K562 (cell line): Measurements from ENCODE around the gene SECISBP2. TPM values are rescaled to one million over a fixed set of nuclear protein-coding genes. Genes with fewer than 3 reads are reported as not detected.

Source experiments
- CEBPB ChIP-seq: fragments of 450-650 bp; IDR thresholded peaks from 2 replicates; pipeline ENCODE4 v1.6.1; 2016; ENCODE audit warnings: missing genetic modification characterization, missing compliant biosample characterization
- ESRRB ChIP-seq: fragments of 250-450 bp; sonication (Bioruptor Pico); IDR thresholded peaks from 2 replicates; pipeline ENCODE4 v1.5.0; 2020; ENCODE audit warnings: mild to moderate bottlenecking, moderate library complexity, borderline replicate concordance
- FOXM1 ChIP-seq, 2 experiments: fragments of 450-650 bp in 1 of 2; sonication (generic) in 1 of 2; formaldehyde crosslinking in 1 of 2; IDR thresholded peaks; 2 replicates each; pipeline versions ENCODE4 v1.6.1 to v1.9.0; 2017 to 2022; ENCODE audit warnings: low read depth in 2 of 2, mild to moderate bottlenecking in 2 of 2, missing genetic modification reagents in 1 of 2, moderate library complexity in 1 of 2
- GTF2E2 ChIP-seq: fragments of 200-800 bp; sonication (Bioruptor generic); IDR thresholded peaks from 2 replicates; pipeline ENCODE4 v1.6.1; 2016; ENCODE audit warnings: missing genetic modification characterization, missing compliant biosample characterization
- MTA3 ChIP-seq: fragments of 450-650 bp; formaldehyde crosslinking; IDR thresholded peaks from 2 replicates; pipeline ENCODE4 v1.6.1; 2017; ENCODE audit warnings: mild to moderate bottlenecking, borderline replicate concordance
- NBN ChIP-seq: fragments of 450-650 bp; IDR thresholded peaks from 2 replicates; pipeline ENCODE4 v1.6.1; 2016; ENCODE audit warnings: low read depth, mild to moderate bottlenecking
- PPARD ChIP-seq: fragments of 250-450 bp; sonication (Bioruptor Pico); IDR thresholded peaks from 2 replicates; pipeline ENCODE4 v1.8.0; 2022; ENCODE audit warnings: inconsistent platforms, mild to moderate bottlenecking, moderate library complexity
- SAFB ChIP-seq: fragments of 200-400 bp; formaldehyde crosslinking; IDR thresholded peaks from 2 replicates; pipeline ENCODE4 v1.6.1; 2017; ENCODE audit warnings: low read depth, low read length, borderline replicate concordance
- SMAD2 ChIP-seq: fragments of 150-350 bp; IDR thresholded peaks from 2 replicates; pipeline ENCODE4 v1.6.1; 2014; ENCODE audit warnings: low read depth, mild to moderate bottlenecking, low read length
- SMARCA4 ChIP-seq: fragments of 450-650 bp; IDR thresholded peaks from 2 replicates; pipeline ENCODE4 v1.6.1; 2016
- STAT5A ChIP-seq: IDR thresholded peaks from 2 replicates; pipeline ENCODE4 v1.6.1; 2012; ENCODE audit warnings: low read length, inconsistent platforms, borderline replicate concordance
- TRIM25 ChIP-seq: fragments of 450-650 bp; IDR thresholded peaks from 2 replicates; pipeline ENCODE4 v1.7.0; 2016; ENCODE audit warnings: borderline replicate concordance
- ZC3H4 ChIP-seq: sonication (generic); formaldehyde crosslinking; IDR thresholded peaks from 2 replicates; pipeline ENCODE4 v1.9.0; 2021; ENCODE audit warnings: missing genetic modification reagents, borderline replicate concordance
- ZEB2 ChIP-seq: fragments of 450-650 bp; IDR thresholded peaks from 2 replicates; pipeline ENCODE4 v1.6.1; 2016
- ZNF212 ChIP-seq: fragments of 450-650 bp; formaldehyde crosslinking; IDR thresholded peaks from 2 replicates; pipeline ENCODE4 v1.4.0; 2020; ENCODE audit warnings: mild to moderate bottlenecking
- ZNF398 ChIP-seq: fragments of 250-450 bp; sonication (Bioruptor Pico); IDR thresholded peaks from 2 replicates; pipeline ENCODE4 v1.8.0; 2021; ENCODE audit warnings: moderate library complexity, mild to moderate bottlenecking, inconsistent platforms
- ZNF512 ChIP-seq: IDR thresholded peaks from 2 replicates; pipeline ENCODE4 v1.6.1; 2016; ENCODE audit warnings: missing genetic modification characterization, missing compliant biosample characterization
- ZNF696 ChIP-seq: fragments of 250-450 bp; sonication (Bioruptor Pico); conservative IDR thresholded peaks from 2 replicates; pipeline ENCODE4 v1.4.0; 2020; ENCODE audit warnings: mild to moderate bottlenecking, moderate library complexity
- ZNF740 ChIP-seq, 3 experiments: fragments of 200-800 bp in 1 of 3; sonication (Bioruptor generic) in 1 of 3; sonication (generic) in 1 of 3; formaldehyde crosslinking in 1 of 3; IDR thresholded peaks; 2 replicates each; pipeline versions ENCODE4 v1.6.1 to v1.8.0; 2016 to 2022; ENCODE audit warnings: mild to moderate bottlenecking in 2 of 3, missing compliant biosample characterization in 2 of 3, missing genetic modification characterization in 2 of 3, missing genetic modification reagents in 1 of 3
- polyA plus RNA-seq, 8 experiments: library from polyadenylated mRNA; depleted of rRNA in 4 of 8; stranded (reverse) in 5 of 8; unstranded in 3 of 8; fragments of >200 nt; fragmentation: Nextera tagmentation in 2 of 8; fragmentation: Illumina TruSeq in 1 of 8; extraction: Ambion mirVana in 2 of 8; extraction: Trizol in 1 of 8; gene quantifications; 2 replicates each; pipeline versions ENCODE4 v1.2.1 to v1.2.3, GENCODE V29; 2011 to 2014; ENCODE audit warnings: inconsistent platforms in 1 of 8, missing spikeins in 1 of 8
- total RNA-seq, 7 experiments: library from RNA; depleted of rRNA in 6 of 7; stranded (reverse); fragments of >200 nt in 6 of 7; fragmentation: Illumina TruSeq in 2 of 7; extraction: Trizol in 2 of 7; gene quantifications; 2 replicates each; pipeline versions ENCODE4 v1.2.1 to v1.2.3, GENCODE V29; 2011 to 2021; ENCODE audit warnings: low replicate concordance in 1 of 7
- TF ChIP-seq, protein P1 (sequence below): sonication (generic); formaldehyde crosslinking; IDR thresholded peaks from 2 replicates; pipeline ENCODE4 v1.8.1; 2023; ENCODE audit warnings: mild to moderate bottlenecking, missing genetic modification reagents

Gene SECISBP2
- total and polyA plus RNA-seq, 9 of the 15 experiments (the other 6 are each of a cell fraction or from before 2014, with no cell fraction given): 3.2 to 41.6 (median 26.1) TPM

GRCh38 chr9:89319015-89319905, 960 bp downstream of the SECISBP2 start (continued):
- TF ChIP-seq TRIM25 (no peak), STAT5A (no peak), SMARCA4 (no peak), ZEB2 (no peak), GTF2E2 (no peak), SAFB (no peak), ESRRB (CRISPR knock-in tag) (no peak), NBN (0 out of 2 replicates have a peak, but pooled peaks have one; percentile 44), ZNF512 (tag) (no peak), ZNF696 (CRISPR knock-in tag) (no peak), ZNF740 (CRISPR knock-in tag; IDR thresholded peaks at IDR 0.05) (no peak), ZNF740 (tag; IDR thresholded peaks at IDR 0.05) (no peak), FOXM1 (IDR thresholded peaks at IDR 0.05; ENCODE audit: low read depth) (no peak), FOXM1 (CRISPR knock-in tag; IDR thresholded peaks at IDR 0.05; ENCODE audit: low read depth) (no peak), ZNF398 (CRISPR knock-in tag) (no peak), CEBPB (tag) (peak; percentile 89), ZC3H4 (CRISPR knock-in tag) (no peak), SMAD2 (no peak), PPARD (no peak), ZNF212 (no peak), MTA3 (no peak; the same call in 1 of the 2 replicates)
- TF ChIP-seq, protein P1, sequence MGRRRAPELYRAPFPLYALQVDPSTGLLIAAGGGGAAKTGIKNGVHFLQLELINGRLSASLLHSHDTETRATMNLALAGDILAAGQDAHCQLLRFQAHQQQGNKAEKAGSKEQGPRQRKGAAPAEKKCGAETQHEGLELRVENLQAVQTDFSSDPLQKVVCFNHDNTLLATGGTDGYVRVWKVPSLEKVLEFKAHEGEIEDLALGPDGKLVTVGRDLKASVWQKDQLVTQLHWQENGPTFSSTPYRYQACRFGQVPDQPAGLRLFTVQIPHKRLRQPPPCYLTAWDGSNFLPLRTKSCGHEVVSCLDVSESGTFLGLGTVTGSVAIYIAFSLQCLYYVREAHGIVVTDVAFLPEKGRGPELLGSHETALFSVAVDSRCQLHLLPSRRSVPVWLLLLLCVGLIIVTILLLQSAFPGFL: no peak
